ENCODE results near the gene KREMEN1.
A peak's percentile ranks its signal among the peaks of the same experiment; 100 is the strongest.

Gene KREMEN1

DNA sequence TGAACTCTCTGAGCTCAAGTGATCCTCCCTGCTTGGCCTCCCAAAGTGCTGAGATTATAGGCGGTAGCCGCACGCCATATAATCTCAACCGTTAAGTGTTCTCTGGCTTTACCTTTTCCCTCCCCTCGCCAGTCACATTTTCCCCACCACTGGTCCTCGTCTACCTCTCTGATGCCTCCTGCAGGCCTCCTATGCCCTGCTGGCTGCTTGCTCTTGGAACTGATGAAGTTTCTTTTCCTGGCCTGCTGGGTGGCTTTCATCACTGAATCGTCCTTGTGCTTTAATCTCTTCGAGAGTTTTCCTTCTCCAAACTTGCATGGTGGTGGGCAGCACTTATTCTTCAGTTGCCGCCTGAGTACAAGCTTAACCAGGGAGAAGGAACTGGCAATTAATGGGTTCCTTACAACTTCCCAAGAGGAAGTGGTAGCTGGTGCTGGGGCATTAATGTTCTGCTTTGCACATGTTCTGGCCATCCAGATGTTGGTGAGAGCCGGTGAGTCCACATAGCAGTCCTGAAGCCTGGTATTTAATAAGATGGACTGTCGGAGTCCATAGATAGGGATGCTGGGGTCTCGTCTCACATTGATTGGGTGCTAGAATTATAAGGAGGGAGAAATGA, 12.5 kb upstream of the KREMEN1 start:
- H3K36me3 Mint-ChIP-seq: no peaks in the 10 kb centered on the region
- DNase-seq: no peak
- no peaks in the 10 kb centered on the region for H3K9me3 Mint-ChIP-seq
- CTCF ChIA-PET: no interaction called here
- H3K4me1 Mint-ChIP-seq: no peaks in the 10 kb centered on the region
- H3K27ac Mint-ChIP-seq: no peak overlapping the region
- peaks cover 47% of the 10 kb centered on the region for H3K27me3 Mint-ChIP-seq
- no peak overlapping the region for H3K4me3 Mint-ChIP-seq

DNA sequence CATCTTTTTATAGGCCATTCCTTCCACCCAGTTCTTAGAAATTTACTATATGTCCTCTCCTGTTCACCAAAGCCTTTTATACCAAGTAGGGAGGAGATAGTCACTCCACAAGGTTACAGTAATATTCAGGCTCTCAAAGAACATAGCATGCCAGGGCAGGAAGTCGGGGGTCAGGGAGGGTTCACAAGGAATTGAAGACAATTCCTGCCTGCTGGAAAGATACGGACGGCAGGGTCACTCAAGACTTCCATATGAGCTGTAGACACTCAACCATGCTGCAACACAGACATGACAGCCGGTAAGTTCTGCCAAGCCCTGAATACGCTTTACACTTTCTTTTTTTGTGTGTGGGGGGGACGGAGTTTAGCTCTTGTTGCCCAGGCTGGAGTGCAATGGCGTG, 11.9 kb upstream of the KREMEN1 start:
- Mint-ChIP-seq H3K4me3 (no peak overlapping the region), H3K27me3 (peaks cover 47% of the 10 kb centered on the region), H3K27ac (no peak overlapping the region), H3K36me3 (no peaks in the 10 kb centered on the region), H3K9me3 (no peaks in the 10 kb centered on the region), H3K4me1 (peaks cover 2% of the 10 kb centered on the region)
- CTCF ChIA-PET: no interaction called here
- no peak for DNase-seq

DNA sequence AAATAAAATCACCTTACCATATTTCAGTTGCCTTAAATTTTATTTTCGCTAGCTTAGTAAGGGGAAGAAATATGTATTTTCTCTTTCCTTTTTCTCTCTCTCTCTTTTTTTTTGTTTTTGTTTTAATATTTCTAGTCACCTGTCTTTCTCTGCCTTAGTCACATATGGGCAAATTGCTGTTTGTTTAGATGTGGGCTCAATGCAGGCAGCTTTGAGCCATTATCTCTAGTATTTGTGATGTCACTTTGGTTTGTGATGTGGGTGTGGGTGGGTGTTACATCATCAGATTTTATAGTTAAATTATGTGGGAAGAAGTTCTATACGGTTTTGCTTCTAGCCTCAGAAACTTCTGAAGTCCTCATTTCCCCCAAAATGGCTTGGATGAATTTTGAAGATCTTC, 11.1 kb upstream of the KREMEN1 start, which contains the start of gene C22orf31:
Gene C22orf31, minus strand, starts transcription at position 59 of the 400 bp plus-strand sequence. Its CDS starts 39 bp downstream, at position 20.
- H3K9me3 Mint-ChIP-seq: no peaks in the 10 kb centered on the region
- CTCF ChIA-PET: interaction anchor here (1.2 kb wide), 1 partner anchor 184 kb away, joined by 3 read pairs; no protein-coding TSS in a partner anchor
- H3K4me1 Mint-ChIP-seq: peaks cover 2% of the 10 kb centered on the region
- peaks cover 52% of the 10 kb centered on the region for H3K27me3 Mint-ChIP-seq
- no peak within 1 kb of the TSS for H3K27ac Mint-ChIP-seq
- DNase-seq: no peak
- no peak within 1 kb of the TSS for H3K4me3 Mint-ChIP-seq
- H3K36me3 Mint-ChIP-seq: no peaks in the 10 kb centered on the region

DNA sequence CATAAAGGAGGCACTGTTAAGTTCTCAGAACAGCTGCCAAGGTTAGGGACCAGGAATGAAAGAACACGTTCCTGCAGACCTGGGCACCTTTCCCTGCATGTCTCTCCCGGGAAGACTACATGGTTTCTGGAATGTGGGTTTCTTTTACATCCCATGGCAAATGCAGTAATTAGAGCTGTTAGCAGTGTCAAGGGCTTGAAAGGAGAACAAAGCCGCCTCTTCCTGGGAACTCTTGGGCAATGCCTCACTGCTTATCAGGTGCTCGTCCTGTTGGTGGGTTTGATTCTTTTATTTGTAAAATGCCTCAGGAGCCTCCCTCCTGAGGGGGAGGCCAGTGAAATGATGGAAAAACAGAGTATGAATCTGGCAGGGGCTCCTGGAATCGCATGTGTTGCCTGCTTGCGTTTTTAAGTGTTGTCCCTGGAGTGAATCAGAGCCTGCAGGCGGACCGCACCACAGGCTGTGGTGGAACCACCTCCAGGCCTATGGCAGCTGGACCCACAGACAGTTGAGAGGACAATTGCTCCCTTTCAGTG, 10.5 kb upstream of the KREMEN1 start:
- Mint-ChIP-seq H3K9me3 (no peaks in the 10 kb centered on the region), H3K36me3 (no peaks in the 10 kb centered on the region), H3K27me3 (peaks cover 57% of the 10 kb centered on the region), H3K4me1 (peaks cover 2% of the 10 kb centered on the region), H3K27ac (no peak overlapping the region), H3K4me3 (no peak overlapping the region)
- DNase-seq: no peak
- CTCF ChIA-PET: interaction anchor here (1.2 to 1.3 kb wide), 2 partner anchors 22 to 183 kb away, joined by 3 read pairs; no protein-coding TSS in a partner anchor

DNA sequence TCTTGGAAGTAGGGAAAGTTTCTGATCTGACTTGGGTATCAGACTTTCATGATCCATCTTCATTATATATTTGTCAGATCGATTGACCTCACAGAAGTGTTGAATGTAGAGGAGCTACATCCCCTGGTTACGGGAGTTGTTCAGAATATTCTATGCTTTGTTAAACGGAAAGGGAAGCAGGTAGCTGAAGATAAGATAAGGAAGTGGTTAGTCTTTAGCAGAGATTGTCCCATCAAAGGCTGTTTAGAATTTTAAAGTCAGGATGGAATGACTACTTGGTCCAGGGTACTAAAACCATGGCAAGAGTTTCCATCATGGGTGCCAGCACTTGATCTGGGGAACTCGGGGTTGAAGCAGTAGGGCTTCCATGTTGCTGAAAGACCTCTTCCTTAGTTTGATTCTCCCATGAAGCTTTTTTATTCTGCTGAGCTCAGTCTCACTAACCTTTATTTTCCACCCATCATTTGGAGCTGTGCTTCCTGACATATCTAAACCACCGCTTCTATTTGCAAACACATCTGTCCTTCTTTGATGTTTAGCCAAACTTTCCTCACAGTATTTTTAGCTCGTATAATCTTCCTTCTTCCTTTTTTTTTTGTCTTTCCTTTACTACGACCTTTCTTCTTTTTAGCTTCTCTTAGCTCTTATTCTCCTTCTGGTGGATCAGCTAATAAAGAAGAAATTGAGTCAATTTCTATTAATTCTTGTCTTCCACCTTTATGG, 7.2 kb upstream of the KREMEN1 start:
- CTCF ChIA-PET: interaction anchor here (1.6 kb wide), 1 partner anchor 25 kb away, joined by 5 read pairs; no protein-coding TSS in a partner anchor
- Mint-ChIP-seq H3K27ac (no peak overlapping the region), H3K4me3 (no peak overlapping the region), H3K27me3 (peaks cover 72% of the 10 kb centered on the region), H3K9me3 (no peaks in the 10 kb centered on the region), H3K36me3 (no peaks in the 10 kb centered on the region), H3K4me1 (peaks cover 2% of the 10 kb centered on the region)
- DNase-seq: no peak

DNA sequence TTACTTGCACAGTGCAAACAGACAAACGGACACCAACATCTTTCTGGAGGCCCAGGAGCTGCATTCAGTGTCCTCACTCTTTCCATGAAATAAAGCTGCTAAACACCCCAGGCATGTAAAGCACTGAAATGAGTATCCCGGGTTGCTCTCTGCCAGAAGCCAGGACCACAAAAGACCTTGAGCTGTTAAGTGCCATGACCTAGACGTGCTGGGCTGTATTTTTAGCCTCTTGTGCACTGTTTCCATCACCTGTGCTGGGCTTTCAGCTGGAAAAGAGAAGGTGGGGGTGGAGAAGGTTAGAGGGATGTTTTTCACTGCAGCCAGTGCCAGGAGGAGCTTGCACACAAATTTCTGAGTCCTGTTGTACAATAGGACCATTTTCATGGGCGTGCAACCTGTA, 3.4 kb upstream of the KREMEN1 start:
- Mint-ChIP-seq H3K36me3 (peaks cover 4% of the 10 kb centered on the region), H3K4me3 (no peak overlapping the region), H3K27ac (no peak overlapping the region), H3K4me1 (peaks cover 22% of the 10 kb centered on the region), H3K9me3 (no peaks in the 10 kb centered on the region), H3K27me3 (peaks cover 80% of the 10 kb centered on the region)
- CTCF ChIA-PET: no interaction called here
- no peak for DNase-seq

DNA sequence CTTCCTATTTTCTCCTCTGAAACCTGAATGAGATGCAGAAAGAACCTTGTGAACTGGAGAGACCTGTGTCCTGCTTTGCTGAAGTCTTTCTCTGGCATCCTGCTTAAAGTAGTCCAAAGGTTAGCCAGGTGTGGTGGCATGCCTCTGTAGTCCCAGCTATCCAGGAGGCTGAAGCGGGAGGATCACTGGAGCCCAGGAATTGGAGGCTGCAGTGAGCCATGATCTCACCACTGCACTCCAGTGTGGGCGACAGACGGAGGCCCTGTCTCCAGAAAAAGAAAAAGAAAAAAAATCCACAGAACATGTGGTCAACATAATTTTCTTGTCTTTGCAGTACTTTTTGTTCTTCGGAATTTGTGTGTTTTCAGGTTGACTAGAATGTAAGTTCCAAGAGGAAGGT, 2.3 kb upstream of the KREMEN1 start:
- DNase-seq: no peak
- peaks cover 22% of the 10 kb centered on the region for H3K4me1 Mint-ChIP-seq
- H3K36me3 Mint-ChIP-seq: peaks cover 4% of the 10 kb centered on the region
- CTCF ChIA-PET: no interaction called here
- H3K27ac Mint-ChIP-seq: no peak overlapping the region
- H3K27me3 Mint-ChIP-seq: peaks cover 86% of the 10 kb centered on the region
- H3K4me3 Mint-ChIP-seq: peak overlapping the region; percentile 52
- H3K9me3 Mint-ChIP-seq: no peaks in the 10 kb centered on the region

DNA sequence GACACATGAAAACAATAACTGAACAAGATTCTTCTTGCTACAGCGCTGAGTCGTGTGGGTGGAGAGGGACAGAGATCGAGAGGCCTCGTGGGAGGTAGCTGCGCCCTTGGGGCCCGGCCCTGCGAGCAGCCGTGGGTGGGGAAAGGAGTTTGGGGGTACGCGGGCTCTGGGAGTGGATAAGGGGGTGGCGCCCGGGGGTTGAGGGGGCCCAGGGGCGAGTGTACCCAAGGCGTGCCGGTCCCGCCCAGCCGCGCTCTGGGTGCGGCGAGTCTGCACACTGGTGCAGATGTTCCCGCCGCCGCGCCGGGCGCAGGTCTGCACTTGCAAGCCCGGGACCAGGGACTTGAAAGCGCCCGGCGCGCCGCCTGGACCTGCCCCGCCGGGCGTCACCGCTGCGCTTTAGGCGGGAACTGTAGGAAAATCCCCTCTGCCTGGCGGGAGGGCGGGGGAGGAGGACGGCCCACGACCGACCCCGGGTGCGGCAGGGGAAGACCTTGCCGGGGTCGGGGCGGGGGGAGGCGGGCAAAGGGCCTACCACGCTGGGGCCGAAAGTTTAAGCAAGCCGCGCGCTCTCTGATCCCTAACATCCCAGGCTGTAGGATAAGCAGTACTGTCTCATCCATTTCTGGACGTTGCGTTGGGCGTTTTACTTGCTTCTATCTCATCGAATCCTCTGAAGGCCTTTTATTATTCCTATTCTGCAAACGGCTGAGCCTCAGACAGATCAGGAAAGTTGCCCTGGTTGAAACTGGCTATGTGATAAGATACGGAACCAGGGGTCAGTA, 1.4 kb upstream of the KREMEN1 start:
- CTCF ChIA-PET: interaction anchor here (1.1 kb wide), 1 partner anchor 174 kb away, joined by 3 read pairs; no protein-coding TSS in a partner anchor
- Mint-ChIP-seq H3K9me3 (no peaks in the 10 kb centered on the region), H3K36me3 (peaks cover 4% of the 10 kb centered on the region), H3K27ac (peak overlapping the region; percentile 42), H3K27me3 (peaks cover 94% of the 10 kb centered on the region), H3K4me3 (peak overlapping the region; percentile 65), H3K4me1 (peaks cover 20% of the 10 kb centered on the region)
- DNase-seq: peak; percentile 53

DNA sequence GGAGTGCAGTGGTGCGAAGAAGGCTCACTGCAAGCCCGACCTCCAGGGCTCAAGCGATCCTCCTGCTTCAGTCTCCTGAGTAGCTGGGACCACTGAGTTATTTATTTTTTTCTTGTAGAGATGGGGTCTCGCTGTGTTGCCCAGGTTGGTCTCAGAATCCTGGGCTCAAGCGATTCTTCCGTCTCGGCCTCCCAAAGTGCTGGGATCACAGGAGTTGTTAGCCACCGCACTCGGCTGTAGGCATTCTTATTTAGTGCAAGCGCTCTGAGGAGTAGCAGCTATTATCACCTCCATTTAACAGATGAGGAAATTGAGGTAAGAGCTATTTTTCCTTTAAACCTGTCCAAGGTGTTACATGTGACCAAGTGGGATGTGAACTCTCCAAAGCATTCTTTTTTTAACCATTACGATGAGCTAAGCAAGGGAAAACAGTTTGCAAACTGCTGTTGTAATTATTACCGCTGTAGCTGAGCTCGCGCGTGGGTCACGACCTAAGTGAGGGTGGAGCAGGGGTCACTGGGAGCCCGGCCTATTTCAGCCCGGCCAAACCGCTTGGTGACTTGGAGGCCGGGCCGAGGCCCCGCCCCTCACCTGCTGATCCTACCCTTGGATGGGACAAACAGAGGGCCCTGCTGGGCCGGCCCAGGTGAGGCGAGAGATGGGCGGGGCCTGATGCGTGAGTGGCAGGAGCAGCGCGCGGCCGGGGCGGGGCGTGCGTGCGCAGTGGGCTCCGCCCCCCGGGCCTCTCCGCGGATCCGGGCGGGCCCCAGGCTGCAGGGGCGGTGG, 449 bp upstream of the KREMEN1 start:
- CTCF ChIA-PET: interaction anchor here (0.9 to 1.1 kb wide), 2 partner anchors 173 to 218 kb away, joined by 3 read pairs; no protein-coding TSS in a partner anchor
- Mint-ChIP-seq H3K27me3 (peaks cover 89% of the 10 kb centered on the region), H3K27ac (no peak overlapping the region), H3K4me1 (peaks cover 20% of the 10 kb centered on the region), H3K9me3 (no peaks in the 10 kb centered on the region), H3K36me3 (peaks cover 4% of the 10 kb centered on the region), H3K4me3 (peak overlapping the region; percentile 65)
- peak; percentile 89 for DNase-seq

DNA sequence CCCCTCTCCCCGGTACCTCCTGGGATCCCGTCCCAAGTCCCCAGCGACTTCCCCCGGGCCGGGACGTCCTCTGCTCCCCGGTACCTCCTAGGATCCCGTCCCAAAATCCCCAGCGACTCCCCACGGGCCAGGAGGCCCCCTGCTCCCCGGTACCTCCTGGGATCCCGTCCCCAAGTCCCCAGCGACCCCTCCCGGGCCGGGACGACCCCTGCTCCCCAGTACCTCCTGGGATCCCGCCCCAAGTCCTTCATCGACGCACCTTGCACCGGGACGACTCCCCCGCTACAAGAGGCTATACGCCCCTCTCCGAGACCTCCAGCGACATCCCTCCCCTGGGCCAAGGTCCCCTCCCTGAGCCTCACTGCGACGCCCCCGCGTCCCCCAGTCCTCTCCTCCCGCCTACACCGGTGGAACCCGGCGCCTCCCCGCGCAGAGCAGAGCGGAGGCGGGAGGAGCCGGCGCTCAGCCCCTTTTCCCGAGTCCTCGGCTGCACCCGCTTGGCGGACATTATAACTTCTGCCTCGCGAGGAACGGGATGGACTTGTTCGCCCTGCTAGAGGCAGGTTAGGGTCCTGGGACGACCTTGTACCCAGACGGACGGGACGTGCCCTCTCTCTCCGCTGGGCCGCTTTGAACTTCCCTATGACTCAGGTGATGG, 912 bp downstream of the KREMEN1 start:
- H3K36me3 Mint-ChIP-seq: peaks cover 4% of the 10 kb centered on the region
- no peaks in the 10 kb centered on the region for H3K9me3 Mint-ChIP-seq
- H3K4me1 Mint-ChIP-seq: peaks cover 20% of the 10 kb centered on the region
- CTCF ChIA-PET: no interaction called here
- H3K27me3 Mint-ChIP-seq: peaks cover 89% of the 10 kb centered on the region
- peak overlapping the region; percentile 54 for H3K4me3 Mint-ChIP-seq
- DNase-seq: peak; percentile 28
- no peak overlapping the region for H3K27ac Mint-ChIP-seq

DNA sequence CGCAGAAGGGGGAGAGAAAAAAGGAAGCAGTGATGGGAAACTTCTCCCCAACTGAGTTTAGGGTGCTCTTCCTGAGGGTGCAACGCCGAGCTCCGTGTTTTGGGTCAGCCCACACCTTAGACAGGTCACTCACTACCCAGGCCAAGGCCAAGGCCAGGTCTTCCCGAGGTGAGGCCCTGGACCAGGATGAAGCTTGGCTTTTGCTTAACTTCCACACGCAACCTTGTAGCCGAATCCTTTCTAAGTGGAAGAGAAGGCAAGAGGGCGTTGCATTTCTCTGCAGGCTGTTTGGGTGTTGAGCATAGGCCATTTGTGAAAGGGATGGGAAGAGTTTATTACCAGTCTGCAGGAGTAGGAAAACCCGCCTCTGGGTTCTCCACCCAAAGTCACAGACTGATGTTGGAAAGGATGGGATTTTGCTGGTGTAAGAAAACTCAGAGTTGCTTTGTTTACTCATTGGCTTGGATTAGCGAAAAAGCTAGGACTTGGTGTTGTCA, 1.5 kb downstream of the KREMEN1 start:
- CTCF ChIA-PET: no interaction called here
- H3K9me3 Mint-ChIP-seq: no peaks in the 10 kb centered on the region
- H3K27ac Mint-ChIP-seq: no peak overlapping the region

DNA sequence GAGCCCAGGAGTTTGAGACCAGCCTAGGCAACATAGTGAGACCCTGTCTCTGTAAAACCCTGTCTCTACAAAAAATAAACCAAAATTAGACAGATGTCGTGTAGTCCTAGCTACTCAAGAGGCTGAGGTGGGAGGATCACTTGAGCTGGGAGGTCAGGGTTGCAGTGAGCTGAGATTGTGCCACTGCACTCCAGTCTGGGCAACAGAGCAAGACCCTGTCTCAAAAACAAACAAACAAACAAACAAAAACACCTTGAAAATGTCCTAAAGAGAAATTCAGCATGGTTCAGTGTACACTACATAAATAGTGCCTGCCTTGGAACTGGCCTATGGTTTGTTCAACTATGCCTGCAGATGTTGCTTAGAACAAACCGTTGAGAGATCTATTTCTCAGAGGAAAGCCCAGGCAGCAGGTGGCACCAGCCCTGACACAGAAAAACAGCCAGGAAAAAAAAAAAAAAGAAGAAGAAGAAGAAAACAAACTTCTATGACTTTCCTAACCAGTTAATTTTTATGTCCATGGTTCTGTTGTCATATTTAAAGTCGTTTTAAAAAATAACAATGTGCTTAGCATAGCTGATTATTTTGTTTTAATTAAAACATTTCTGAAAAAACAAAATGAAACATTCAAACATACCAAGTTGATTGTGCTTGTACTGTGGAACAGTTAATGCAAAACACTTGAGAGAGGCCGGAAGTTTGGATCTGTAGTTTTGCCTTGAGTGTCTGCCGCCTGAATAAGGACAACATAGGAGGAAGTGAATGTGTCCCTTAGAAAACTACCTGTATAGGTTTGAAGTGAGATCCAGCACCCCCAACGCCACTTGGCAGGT, 5.4 kb downstream of the KREMEN1 start:
- CTCF ChIA-PET: no interaction called here

More for the DNA sequence above, 1.5 kb downstream of the KREMEN1 start:
- Mint-ChIP-seq H3K4me1 (peaks cover 20% of the 10 kb centered on the region), H3K4me3 (no peak overlapping the region), H3K27me3 (peaks cover 89% of the 10 kb centered on the region), H3K36me3 (peaks cover 4% of the 10 kb centered on the region)
- DNase-seq: no peak

More for the DNA sequence above, 5.4 kb downstream of the KREMEN1 start:
- H3K27me3 Mint-ChIP-seq: peaks cover 60% of the 10 kb centered on the region
- H3K36me3 Mint-ChIP-seq: no peaks in the 10 kb centered on the region
- H3K27ac Mint-ChIP-seq: no peak overlapping the region
- peaks cover 3% of the 10 kb centered on the region for H3K4me1 Mint-ChIP-seq
- H3K9me3 Mint-ChIP-seq: no peaks in the 10 kb centered on the region
- DNase-seq: no peak
- H3K4me3 Mint-ChIP-seq: no peak overlapping the region

Measured in activated naive CD4-positive, alpha-beta T cell treated with anti-CD3 and anti-CD28 coated beads, Interleukin-2, amount 10 ng/mL, durations not matched to agents 7 days and 5 days (primary cell).